ENCODE results near the gene GPN2. TPM values are rescaled to one million over a fixed set of nuclear protein-coding genes. Genes with fewer than 3 reads are reported as not detected.

GPN2 gene
- total RNA-seq, 1 experiment from 2014 or later = 15.7 TPM

DNA sequence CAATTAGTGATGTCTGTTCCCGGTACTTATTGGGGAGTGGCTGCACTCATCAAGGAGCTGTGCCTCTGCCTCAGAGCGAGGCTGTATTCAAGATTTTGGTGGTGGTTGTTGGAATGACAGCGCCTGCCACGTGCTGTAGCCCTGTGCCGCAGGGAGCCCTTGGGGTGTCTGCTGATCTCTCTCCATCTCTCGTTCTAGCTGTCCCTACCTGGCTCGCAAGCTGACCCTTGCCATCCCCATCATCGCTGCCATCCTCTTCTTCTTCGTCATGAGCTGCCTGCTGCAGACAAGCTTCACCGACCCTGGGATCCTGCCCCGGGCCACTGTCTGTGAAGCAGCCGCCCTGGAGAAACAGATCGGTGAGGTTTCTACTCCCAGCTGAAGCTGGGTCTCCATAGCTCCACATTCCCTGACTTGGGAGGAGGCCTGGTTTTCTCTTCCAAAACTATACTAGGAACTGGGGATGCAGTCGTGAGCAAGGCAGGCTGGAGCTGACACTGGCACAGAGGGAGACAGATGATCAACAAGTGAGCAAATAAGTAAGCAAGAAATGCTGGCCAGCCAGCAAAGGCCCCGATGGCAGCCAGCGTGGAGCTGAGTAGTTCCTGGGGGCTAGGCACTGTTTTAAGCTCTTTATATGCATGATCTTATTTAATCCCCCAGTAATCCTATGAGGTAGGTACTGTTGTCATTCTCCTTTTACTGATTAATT, 57.7 kb downstream of the GPN2 start:
- no peak for DNase-seq (ENCODE audit: low read depth)

- DNase-seq (ENCODE audit: low read depth) = no peak
Measured at GRCh38 chr1:26831546-26832248, 58.4 kb downstream of the GPN2 start.

DNA sequence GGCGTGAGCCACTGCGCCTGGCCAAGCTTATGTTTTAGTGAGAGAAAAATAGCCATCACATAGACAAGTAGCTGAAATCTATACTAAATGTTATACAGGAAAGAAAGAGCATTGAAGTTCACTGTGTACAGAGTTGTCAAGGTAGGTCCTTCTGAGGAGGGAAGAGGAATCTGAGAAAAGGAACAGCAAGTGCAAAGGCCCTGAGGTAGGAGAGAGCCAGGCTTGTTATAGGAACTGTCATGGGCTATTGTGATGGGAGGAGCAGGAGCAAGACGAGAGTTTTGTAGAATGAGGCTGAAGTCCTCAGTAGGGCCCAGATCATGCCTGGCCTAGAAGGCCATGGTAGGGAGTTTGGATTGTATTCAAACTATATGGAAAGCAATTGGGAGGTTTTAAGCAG, 59.0 kb downstream of the GPN2 start:
- no peak for DNase-seq (ENCODE audit: low read depth)

- DNase-seq (ENCODE audit: low read depth) = no peak
Measured at GRCh38 chr1:26829184-26829911, 60.7 kb downstream of the GPN2 start.

DNA sequence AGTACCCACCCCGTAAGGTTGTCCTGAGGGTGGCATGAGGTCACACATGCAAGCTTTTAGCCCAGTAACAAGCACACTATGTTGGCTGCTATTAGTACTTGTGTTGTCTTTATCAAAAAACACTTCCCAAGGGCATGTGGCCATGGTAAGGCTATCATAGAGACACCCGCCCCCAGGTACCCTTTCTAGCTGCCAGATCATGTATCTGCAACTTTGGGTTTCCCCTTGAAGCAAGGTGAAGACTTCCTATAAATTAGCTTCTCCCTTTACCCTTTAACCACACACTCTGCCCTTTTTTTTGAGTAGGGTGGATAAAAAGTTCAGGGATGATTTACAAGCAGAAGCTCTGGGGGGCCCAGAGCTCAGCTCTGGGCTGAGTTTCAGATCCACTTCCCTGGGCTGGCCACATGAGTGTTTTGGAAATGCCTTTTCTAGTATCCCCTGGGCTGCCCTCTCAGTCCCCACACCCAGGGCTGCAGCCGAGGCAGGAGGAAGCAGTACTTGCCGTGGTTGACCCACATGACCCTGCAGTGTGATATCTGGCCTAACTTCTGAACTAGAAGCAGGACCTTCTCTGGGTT, 61.6 kb downstream of the GPN2 start:
- DNase-seq (ENCODE audit: low read depth) = no peak

- DNase-seq (ENCODE audit: low read depth) = no peak
Measured at GRCh38 chr1:26827663-26828062, 62.4 kb downstream of the GPN2 start.

GRCh38 chr1:26827106-26827604, 62.9 kb downstream of the GPN2 start:
- no peak for DNase-seq (ENCODE audit: low read depth)

DNA sequence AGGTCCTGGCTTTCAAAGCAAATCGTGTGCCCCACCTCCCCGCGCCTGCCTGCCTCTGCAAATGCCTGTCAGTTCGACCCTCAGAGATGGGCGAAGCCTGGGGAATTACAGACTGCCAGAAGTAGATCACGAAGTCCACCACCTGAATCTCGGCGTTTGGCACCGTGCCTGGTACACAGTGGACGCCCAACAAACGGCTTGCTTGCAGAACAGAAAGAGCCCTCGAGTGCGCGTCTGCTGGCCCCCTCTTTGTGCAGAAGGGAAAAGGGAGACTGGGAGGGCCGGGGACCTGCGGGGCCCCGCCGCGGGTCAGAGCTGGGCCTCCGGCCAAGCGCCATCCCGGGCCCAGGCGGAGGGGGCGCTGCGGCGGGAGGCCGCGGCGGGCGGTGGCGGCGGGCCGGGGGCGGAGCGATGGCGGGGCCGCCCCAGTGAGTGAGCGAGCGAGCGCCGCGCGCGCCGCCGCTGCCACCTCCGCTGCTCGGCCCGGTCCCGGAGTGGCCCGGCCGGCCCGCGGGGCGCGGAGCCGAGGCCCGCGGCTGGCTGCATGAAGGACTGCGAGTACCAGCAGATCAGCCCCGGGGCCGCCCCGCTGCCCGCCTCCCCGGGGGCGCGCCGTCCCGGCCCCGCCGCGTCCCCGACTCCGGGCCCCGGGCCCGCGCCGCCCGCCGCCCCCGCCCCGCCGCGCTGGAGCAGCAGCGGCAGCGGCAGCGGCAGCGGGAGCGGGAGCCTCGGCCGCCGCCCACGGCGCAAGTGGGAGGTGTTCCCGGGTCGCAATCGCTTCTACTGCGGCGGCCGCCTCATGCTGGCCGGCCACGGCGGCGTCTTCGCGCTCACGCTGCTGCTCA, 63.6 kb downstream of the GPN2 start, which contains the start of gene ZDHHC18:
ZDHHC18 (plus strand) TSS at position 428 of the 845 bp plus-strand sequence; CDS start at position 545, 117 bp downstream.
- DNase-seq (ENCODE audit: low read depth) = peak; percentile 49

Other genes starting within 250 kb of the GPN2 start
- 18.1 and 26.2 TPM in 2 replicates for gene ARID1A, start 194.3 kb downstream of the GPN2 start, total RNA-seq (2014; rRNA removed; shearing (Covaris generic))
- gene PIGV, start 102.3 kb downstream of the GPN2 start, total RNA-seq (2014; rRNA removed; shearing (Covaris generic)) = 13.1 and 17.0 TPM in 2 replicates
- 36.2 and 41.2 TPM in 2 replicates for gene ZDHHC18, start 63.6 kb downstream of the GPN2 start, total RNA-seq (2014; rRNA removed; shearing (Covaris generic))
- gene SFN, start 27.1 kb downstream of the GPN2 start, total RNA-seq (2014; rRNA removed; shearing (Covaris generic)) = 0.76 TPM in 1 of 2 replicates, not detected in the other
- gene GPATCH3, start 10.2 kb upstream of the GPN2 start, total RNA-seq (2014; rRNA removed; shearing (Covaris generic)) = 5.6 and 14.5 TPM in 2 replicates
- not detected in 2 replicates for gene NR0B2, start 23.7 kb upstream of the GPN2 start, total RNA-seq (2014; rRNA removed; shearing (Covaris generic))
- 63.5 and 80.9 TPM in 2 replicates for gene NUDC, start 31.5 kb upstream of the GPN2 start, total RNA-seq (2014; rRNA removed; shearing (Covaris generic))
- gene KDF1, start 70.2 kb upstream of the GPN2 start, total RNA-seq (2014; rRNA removed; shearing (Covaris generic)) = not detected in 2 replicates
- 3.9 and 11.6 TPM in 2 replicates for gene TRNP1, start 103.4 kb upstream of the GPN2 start, total RNA-seq (2014; rRNA removed; shearing (Covaris generic))
- gene TENT5B, start 122.6 kb upstream of the GPN2 start, total RNA-seq (2014; rRNA removed; shearing (Covaris generic)) = 7.1 and 8.7 TPM in 2 replicates

Data from M059J (cell line).